ENCODE measurements around the gene HPN. TPM values are rescaled to one million over a fixed set of nuclear protein-coding genes. Genes with fewer than 3 reads are reported as not detected.

Gene HPN
- total RNA-seq, 4 donors from 2014 or later: 0.67 to 1.4 TPM; not detected in 2

DNA sequence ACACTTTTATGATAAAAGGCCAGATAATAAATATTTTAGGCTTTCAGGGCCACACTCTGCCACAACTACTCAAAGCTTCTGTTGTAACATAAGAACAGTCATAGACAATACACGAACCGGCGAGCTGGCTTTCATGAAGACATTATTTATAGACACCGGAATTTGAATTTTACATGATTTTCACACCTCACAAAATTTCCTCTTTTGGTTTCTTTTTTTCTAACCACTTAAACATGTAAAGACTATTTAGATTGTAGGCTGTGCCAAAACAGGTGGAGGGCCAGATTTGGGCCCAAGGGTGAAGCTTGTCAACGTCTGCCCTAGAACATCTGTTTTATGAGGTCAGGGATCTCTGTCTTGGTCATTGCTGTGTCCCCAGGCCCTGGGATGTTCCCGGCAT is 44.4 kb downstream of the HPN start:
- TF ChIP-seq, protein P1, sequence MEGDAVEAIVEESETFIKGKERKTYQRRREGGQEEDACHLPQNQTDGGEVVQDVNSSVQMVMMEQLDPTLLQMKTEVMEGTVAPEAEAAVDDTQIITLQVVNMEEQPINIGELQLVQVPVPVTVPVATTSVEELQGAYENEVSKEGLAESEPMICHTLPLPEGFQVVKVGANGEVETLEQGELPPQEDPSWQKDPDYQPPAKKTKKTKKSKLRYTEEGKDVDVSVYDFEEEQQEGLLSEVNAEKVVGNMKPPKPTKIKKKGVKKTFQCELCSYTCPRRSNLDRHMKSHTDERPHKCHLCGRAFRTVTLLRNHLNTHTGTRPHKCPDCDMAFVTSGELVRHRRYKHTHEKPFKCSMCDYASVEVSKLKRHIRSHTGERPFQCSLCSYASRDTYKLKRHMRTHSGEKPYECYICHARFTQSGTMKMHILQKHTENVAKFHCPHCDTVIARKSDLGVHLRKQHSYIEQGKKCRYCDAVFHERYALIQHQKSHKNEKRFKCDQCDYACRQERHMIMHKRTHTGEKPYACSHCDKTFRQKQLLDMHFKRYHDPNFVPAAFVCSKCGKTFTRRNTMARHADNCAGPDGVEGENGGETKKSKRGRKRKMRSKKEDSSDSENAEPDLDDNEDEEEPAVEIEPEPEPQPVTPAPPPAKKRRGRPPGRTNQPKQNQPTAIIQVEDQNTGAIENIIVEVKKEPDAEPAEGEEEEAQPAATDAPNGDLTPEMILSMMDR (IDR thresholded peaks at IDR 0.05): no peak
- TF ChIP-seq POLR2A (IDR thresholded peaks at IDR 0.05): no peak
- Histone ChIP-seq H3K4me1 (peaks cover 0 to 11% (median 10%) of the 10 kb centered on the region in 4 donors), H3K4me3 (no peak overlapping the region), H3K9me3 (no peaks in the 10 kb centered on the region), H3K36me3 (no peaks in the 10 kb centered on the region), H3K27ac (peak overlapping the region in 1 of 4 donors; percentile 72), H3K27me3 (no peaks in the 10 kb centered on the region)
- peak in 2 of 3 donors; percentile 54 to 61 for DNase-seq

DNA sequence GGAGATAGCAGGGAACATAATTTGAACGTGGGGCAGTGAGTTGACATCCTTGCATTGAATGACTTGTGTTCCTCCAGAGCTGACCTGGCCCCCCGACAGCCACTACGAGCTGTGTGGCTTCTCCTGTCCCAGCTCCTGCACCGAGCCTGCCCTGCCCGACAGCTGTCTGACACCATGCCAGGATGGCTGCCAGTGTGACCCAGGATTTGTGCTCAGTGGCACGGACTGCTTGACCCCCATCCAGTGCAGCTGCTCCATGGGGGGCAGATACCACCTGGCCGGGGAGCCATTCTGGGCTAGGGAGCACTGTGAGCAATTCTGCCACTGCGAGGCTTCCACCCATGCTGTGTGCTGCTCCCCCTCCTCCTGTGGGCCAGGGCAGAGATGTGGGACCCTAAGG is 44.9 kb downstream of the HPN start:
- Histone ChIP-seq H3K27ac (peak overlapping the region in 1 of 4 donors; percentile 72), H3K4me1 (peaks cover 0 to 11% (median 10%) of the 10 kb centered on the region in 4 donors), H3K4me3 (no peak overlapping the region), H3K9me3 (no peaks in the 10 kb centered on the region), H3K27me3 (no peaks in the 10 kb centered on the region), H3K36me3 (no peaks in the 10 kb centered on the region)
- TF ChIP-seq, protein P1 (IDR thresholded peaks at IDR 0.05): no peak
- no peak for TF ChIP-seq POLR2A (IDR thresholded peaks at IDR 0.05)
- no peak for DNase-seq

DNA sequence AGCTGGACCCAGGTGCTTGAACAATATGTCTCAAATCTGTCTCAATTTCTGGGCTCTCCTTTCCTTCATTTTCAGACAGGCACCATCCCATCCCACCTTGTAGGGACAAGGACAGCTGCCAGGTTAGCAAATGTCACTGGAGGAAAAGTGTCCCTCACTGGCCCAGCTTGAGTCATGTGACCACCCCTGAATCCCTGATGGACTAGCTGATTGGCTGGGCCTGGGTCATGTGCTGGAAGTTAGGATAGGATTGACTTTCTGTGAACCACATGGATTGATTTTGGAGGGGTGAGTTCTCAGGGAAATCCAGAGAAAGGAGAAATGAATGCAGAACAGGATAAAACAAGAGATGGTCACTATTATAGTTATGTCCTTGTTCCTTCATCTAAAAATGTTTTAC is 45.9 kb downstream of the HPN start:
- no peaks in the 10 kb centered on the region for H3K9me3 ChIP-seq
- no peak overlapping the region for H3K27ac ChIP-seq
- H3K4me1 ChIP-seq: peaks cover 0 to 11% (median 10%) of the 10 kb centered on the region in 4 donors
- DNase-seq: no peak
- TF ChIP-seq, protein P1 (IDR thresholded peaks at IDR 0.05): no peak
- H3K36me3 ChIP-seq: no peaks in the 10 kb centered on the region
- H3K27me3 ChIP-seq: no peaks in the 10 kb centered on the region
- no peak overlapping the region for H3K4me3 ChIP-seq

- no peak for DNase-seq
- TF ChIP-seq, protein P1 (IDR thresholded peaks at IDR 0.05): no peak
- TF ChIP-seq POLR2A (IDR thresholded peaks at IDR 0.05): no peak
- Histone ChIP-seq H3K9me3 (no peaks in the 10 kb centered on the region), H3K27me3 (no peaks in the 10 kb centered on the region), H3K4me3 (no peak overlapping the region), H3K27ac (peak overlapping the region in 1 of 4 donors; percentile 19), H3K36me3 (no peaks in the 10 kb centered on the region), H3K4me1 (peaks cover 0 to 11% (median 10%) of the 10 kb centered on the region in 4 donors)
Observed at GRCh38 chr19:35088131-35088913, 46.8 kb downstream of the HPN start.

DNA sequence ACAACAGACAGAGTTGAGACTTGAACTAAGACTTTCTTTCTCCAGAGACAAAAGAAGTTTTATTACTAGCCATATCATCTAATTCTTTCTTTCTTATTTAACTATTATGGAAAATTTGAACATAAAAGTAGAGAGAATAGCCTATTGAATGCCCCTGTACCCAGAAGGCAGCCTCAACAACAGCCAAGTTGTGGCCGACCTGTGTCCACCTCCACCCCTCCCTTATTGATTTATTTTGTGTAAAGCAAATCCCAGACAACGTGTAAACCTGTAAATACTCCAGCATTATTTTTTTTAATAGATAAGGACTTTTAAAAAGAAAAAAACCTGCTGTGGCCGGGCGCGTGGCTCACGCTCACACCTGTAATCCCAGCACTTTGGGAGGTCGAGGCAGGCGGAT is 48.0 kb downstream of the HPN start:
- TF ChIP-seq, protein P1 (IDR thresholded peaks at IDR 0.05): no peak
- no peak for TF ChIP-seq POLR2A (IDR thresholded peaks at IDR 0.05)
- Histone ChIP-seq H3K4me3 (no peak overlapping the region), H3K36me3 (no peaks in the 10 kb centered on the region), H3K27ac (no peak overlapping the region), H3K27me3 (no peaks in the 10 kb centered on the region), H3K9me3 (no peaks in the 10 kb centered on the region), H3K4me1 (peaks cover 0 to 11% (median 10%) of the 10 kb centered on the region in 4 donors)
- no peak for DNase-seq

Measured in Peyer's patch (tissue), 4 donors.